B cell (primary cell): ENCODE results near the gene DMAP1.

Source experiments
- EZH2 ChIP-seq: IDR thresholded peaks from 2 replicates; pipeline ENCODE4 v1.6.1; 2012; ENCODE audit warnings: borderline replicate concordance, low read depth, mild to moderate bottlenecking, moderate library complexity, low read length; ENCODE audit not compliant: insufficient read depth, poor library complexity, severe bottlenecking
- TF ChIP-seq, protein P1 (sequence below): fragments of 200-600 bp; IDR thresholded peaks from one replicate; pipeline ENCODE4 v1.8.0; 2022; ENCODE audit warnings: antibody characterized with exemption, mild to moderate bottlenecking

DNA sequence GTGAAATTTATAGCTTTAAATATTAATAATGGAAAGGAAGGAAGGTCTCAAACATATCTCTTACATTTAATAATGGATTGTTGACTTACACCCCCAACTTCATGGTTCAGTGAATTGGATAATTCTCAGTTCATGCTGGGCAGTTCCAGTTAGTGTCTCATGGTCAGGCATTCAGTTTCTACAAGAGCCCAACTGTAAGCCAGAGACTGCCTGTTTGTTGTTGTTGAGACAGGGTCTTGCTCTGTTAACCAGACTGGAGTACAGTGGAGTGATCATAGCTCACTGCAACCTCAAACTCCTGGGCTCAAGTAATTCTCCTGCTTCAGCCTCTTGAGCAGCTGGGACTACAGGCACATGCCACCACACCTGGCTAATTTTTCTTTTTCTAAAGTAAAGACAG, 5.0 kb upstream of the DMAP1 start:
- TF ChIP-seq, protein P1, sequence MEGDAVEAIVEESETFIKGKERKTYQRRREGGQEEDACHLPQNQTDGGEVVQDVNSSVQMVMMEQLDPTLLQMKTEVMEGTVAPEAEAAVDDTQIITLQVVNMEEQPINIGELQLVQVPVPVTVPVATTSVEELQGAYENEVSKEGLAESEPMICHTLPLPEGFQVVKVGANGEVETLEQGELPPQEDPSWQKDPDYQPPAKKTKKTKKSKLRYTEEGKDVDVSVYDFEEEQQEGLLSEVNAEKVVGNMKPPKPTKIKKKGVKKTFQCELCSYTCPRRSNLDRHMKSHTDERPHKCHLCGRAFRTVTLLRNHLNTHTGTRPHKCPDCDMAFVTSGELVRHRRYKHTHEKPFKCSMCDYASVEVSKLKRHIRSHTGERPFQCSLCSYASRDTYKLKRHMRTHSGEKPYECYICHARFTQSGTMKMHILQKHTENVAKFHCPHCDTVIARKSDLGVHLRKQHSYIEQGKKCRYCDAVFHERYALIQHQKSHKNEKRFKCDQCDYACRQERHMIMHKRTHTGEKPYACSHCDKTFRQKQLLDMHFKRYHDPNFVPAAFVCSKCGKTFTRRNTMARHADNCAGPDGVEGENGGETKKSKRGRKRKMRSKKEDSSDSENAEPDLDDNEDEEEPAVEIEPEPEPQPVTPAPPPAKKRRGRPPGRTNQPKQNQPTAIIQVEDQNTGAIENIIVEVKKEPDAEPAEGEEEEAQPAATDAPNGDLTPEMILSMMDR, result no peak
- no peak for TF ChIP-seq EZH2
